Non-pigmented ciliary epithelial cell (primary cell): ENCODE measurements around the gene CFAP45.

Experiments
- DNase-seq: peaks from one replicate; pipeline ENCODE4 v3.0.0-alpha.2; 2010; ENCODE audit warnings: low read depth

Gene CFAP45

DNA sequence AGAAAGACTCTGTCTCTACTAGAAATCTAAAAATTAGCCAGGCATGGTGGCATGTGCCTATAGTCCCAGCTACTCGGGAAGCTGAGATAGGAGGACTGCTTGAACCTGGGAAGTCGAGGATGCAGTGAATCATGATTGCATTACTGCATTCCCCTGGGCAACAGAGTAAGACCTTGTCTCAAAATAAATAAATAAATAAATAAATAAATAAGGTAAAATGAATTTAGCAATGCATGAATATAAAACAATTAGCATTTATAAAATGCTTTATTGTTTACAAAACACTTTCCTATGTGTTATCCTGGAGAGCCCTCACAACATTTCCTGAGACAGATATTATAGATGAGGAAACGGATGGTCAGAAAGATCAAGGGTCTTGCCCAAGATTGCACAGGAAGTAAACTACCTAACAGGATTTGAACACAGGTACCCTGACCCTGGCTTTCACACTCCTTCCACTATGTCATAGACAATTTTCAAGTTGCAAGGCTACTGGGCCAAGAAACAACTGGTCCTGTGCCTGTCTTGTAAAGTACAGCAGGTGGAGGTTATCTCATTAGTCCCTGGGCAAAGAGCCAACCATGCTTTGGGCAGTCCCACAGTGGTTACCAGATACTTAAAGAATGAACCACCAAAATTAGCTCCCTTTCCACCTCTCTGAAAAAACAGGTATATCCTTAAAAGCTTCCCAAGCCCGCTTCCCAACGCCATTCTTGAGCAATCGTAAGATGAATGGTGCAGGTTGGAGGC lies 22.1 kb downstream of the CFAP45 start:
- no peak for DNase-seq

DNA sequence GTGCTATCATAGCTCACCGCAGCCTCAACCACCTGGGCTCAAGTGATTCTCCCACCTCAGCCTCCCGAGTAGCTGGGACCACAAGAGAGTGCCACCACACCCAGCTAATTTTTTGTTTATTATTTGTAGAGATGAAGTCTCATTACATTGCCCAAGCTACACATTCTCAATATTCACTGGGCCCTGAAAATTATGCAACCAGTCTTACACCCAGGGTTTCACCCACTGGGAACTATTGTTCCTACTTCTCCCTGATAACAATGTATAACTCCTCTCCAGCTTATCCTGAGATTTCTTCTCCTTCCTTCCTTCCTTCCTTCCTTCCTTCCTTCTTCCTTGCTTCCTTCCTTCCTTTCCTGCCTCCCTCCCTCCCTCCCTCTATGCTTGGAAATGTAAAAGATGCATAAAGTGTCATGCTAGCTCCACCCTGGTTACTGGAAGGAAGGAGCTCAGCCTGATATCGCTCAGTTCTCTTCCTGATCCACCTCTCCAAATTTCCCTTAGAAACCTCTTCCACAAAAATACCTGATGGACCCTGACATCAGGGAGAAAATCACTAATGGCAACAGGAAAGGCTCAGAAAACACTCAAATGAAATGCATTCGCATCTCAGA lies 26.3 kb downstream of the CFAP45 start:
- DNase-seq, result no peak

DNA sequence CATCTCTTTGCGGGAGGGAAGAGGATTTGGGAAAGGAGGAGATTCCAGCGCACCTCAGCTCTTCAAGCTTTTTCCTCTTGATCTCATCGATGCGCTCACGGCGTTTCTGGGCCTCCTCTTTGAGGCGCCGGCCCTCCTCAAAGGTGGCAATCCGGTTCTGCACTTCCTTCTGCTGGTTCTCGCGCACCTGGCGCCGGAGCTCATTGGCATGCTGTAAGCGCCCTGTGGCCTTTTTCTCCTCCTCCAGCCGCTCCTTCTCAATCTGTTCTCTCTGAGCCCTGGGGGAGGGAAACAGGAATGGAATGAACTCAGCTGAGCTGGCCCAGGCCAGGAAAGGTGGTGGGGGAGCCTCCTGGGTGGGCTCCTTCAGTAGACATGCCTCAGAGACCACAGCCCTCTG lies 27.1 kb downstream of the CFAP45 start:
- DNase-seq, result no peak

DNA sequence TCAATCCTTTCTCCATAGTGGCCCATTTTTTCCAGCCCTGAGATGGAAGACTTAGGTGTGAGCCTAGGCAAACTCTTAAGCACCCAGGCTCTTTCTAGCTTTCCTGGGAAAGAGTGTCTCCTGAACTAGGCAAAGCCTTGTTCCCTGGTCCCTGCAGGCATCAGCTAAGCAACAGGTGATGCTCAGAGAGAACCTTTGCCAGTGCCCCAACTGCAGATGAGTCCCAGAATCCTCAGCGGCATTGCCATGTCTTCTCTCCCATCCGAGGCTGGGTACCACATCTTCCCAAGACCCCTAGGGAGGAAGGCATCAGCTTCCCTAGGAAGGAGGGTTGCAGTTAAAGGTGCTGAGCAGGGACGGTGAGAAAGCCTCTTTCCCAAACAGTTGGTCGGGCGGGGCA lies 29.3 kb downstream of the CFAP45 start:
- no peak for DNase-seq

DNA sequence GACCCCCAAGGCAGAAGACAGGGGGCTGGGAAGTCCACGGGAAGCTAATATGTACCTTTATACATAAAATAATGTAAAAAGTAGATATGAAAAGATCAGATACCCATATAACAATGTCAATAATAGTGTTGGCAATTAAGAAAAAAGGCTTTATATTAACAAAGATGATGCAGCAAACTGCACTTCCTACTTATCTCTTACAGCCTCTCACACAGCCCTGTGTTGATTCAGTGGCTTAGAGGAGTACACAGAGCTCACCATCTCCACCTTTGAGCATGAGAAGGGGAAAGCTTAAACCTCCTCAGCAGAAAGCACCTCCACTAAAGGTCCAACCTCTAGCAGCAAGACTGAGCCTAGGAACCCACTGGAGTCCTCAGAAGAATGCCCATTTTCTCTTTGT lies 30.4 kb downstream of the CFAP45 start:
- DNase-seq, result no peak

DNA sequence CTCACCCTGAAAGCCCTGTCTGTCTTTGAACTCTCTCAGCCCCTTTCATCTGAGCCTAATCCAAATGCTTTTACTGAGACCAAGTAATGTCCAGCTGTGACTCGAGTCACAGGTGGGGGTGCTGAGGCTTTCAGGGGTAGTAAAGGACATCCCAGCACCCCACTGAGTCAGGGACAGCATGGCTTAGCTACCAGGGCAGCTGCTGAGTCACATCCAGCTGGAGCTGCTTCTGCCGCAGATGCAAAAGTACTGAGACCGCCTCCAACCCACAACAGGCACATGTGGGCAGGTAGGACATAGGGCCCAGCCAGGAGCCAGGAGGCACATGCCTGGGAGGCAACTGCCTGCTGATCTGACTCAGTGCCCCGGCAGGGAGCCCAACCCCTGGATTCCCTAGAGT lies 30.8 kb downstream of the CFAP45 start:
- no peak for DNase-seq

DNA sequence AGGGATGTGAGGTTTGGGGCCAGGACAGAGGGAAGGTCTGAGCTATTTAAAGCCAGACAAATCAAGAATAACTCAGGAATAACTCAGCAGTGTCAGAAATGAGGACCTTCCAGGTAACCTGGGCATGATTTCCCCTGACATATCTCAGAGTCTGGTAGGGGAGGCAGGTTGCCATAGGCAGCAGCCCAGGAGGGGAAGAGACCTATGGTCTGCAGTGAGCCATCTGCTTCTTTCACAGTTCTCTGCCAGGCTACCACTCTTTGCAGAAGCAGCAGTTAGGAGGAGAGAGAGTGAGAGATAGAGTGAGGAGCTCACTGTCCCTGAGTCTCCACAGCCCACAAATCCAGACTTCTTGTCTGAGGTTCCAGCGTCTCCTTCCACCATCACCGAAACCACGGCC lies 31.2 kb downstream of the CFAP45 start:
- DNase-seq, result no peak

DNA sequence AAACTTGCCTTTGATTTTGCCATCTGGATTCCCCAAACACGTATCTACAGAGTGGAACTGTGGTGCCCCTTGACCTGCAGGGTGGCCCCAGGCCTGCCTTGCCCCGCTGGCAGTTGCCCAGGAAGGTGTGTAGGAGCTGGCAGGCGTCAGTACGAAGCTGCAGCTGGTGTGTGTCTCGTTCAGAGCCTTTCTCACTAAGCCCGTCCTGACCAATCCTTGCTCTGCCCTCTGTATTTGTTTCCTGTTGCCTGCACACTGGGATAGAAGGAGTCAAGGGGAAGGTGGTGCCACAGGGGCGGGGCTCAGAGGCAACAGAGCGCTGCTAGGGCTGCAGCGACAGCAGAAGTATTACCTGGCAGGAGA lies 32.3 kb downstream of the CFAP45 start:
- no peak for DNase-seq

DNA sequence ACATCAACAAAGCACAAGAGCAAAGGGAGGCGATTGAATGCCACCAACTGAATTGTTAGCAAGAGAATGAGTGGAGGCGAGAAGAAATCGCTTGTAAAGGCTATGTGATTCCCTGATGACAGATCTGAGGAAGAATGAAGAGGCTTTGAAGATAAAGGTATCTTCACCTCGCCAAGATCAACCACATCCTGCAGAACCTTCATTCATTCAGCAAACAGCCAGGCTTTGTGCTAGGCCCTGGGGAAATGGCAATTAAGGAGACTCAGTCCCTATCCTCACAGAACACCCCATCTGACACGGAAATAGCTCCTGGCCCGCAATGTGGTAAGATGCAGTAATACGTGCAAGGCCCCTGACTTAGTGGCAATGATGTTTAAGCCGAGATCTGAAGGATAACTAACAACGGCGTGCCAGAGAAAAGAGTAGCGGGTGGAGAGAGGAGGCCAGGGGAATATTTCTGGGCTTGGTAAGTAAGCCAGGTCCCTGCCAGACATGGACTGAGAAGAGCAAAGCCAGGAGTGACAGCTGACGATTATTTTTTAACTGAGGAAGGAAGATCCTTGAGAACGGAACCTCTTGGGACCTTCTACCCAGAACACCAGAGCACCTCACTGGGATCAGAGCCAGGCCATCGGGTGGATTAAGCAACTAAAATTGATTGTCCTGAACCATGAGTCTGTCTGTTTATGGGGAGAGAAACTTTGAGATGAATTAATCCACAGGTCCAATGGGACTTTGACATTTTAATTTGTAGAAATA lies 32.9 kb downstream of the CFAP45 start:
- no peak for DNase-seq

DNA sequence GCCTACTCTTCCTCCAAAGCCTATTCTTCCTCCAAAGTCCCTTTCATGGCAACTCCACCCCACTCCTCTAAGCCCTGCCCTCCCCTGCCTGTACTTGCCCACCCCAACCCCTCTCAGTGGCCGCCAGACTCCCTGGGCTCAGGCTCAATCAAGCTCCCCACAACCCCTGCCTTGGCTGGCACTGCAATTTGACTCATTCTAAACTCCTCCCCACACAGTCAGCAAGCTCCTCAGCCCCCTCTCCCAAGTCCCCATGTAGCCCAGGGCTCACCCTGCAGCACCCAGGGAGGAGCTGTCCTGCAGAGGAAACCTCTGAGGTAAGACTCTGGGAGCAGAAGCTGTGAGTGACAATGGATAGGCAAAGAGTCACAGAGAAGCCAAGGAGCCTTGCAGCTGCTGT lies 33.9 kb downstream of the CFAP45 start:
- DNase-seq, result no peak

DNA sequence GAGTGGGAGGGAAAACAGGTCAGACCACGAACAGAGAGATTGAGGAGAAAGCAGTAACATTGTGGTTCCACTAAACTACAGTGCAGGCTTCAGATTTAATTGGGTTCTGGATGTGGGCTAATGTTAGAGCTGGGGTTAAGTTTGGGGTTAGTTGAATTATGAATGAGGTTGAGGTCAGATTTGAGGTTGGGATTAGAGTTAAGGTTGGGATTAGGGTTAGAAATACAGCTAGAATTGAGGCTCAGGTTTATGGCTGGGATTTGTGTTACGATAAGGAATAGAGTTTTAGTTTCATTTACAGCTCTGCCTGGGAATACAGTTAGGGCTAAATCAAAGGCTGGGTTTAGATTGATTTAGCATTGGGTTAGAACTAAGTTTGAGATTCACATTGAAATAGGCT lies 35.7 kb downstream of the CFAP45 start:
- no peak for DNase-seq

DNA sequence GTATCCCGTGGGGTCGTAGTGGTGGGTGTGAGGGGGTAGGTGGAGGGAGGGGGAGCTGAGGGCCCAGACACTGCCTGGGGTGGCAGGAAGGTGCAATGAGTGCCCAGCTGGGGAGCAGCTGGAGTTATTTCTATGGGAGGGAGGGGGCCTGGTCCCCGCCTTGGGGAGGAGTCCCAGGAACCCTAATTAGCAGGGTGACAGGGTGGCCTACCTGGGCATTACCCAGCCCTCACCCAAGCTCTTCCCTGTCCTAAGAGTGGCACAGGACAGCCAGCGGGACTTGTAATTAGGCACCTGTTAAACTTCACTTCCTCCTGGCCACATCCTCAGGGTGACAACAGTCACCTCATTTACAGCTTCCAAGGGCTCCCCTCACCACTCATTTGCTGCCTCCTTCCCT lies 37.4 kb downstream of the CFAP45 start, which contains the start of gene VSIG8:
TSS of gene VSIG8 (minus strand) at position 101 of the 400 bp plus-strand sequence. CDS start 136 bp downstream, outside the sequence.
- DNase-seq, result no peak

DNA sequence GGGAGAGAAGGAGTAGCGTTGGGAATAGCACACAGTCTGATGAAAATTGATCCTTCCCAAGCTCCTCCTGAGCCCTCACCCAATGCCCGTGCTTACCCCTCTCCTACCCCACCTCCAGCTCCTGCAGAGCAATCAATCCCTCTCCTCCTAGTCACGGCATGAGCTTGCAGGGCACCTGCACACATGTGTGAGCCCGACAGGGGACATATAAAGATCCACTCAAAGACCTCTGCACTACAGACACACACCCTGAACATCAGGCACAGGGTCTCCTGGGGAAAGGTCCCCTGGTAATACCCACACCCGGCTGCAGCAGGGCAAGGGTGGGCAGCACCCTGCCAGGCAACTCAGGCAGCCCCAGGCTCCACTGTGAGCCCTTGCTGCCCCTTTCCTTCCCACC lies 37.9 kb downstream of the CFAP45 start:
- DNase-seq, result no peak

DNA sequence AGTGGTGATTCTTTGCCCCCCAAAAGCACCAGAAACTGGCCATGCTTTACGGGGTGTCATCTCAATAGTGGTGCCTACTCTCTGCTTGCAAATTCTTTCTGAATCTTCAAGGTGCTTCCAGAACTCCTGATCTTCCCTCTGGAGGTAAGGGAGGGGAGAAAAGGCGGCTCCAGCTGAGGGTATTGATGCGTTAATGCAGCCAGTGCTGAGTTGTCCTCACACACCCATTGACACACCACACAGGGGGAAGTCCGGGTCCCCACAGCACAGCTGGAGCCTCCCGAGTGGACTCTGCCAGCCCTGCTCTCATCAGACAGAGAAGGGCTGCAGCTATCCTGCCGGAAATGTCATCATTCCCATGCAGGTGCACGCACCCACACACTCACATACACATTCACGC lies 38.7 kb downstream of the CFAP45 start:
- no peak for DNase-seq

DNA sequence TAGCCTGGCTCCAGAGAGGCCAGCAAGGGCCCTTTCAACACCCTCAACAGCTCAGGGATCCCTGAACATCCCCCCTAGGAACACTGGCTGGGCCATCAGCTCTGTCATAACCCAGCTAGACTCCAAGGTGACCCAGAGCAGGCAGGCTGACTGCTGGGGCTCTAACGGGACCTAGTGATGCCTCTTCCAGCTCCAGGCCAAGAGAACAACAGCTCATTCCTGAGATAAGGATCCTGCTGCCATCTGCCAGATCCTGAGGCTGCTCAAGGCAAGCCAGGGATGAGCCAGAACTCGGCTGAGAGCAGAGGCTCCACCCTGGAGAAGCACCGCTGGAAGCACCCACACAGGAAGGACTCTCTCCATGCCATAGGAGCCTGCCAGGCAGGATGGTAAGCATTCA lies 39.5 kb downstream of the CFAP45 start:
- no peak for DNase-seq

DNA sequence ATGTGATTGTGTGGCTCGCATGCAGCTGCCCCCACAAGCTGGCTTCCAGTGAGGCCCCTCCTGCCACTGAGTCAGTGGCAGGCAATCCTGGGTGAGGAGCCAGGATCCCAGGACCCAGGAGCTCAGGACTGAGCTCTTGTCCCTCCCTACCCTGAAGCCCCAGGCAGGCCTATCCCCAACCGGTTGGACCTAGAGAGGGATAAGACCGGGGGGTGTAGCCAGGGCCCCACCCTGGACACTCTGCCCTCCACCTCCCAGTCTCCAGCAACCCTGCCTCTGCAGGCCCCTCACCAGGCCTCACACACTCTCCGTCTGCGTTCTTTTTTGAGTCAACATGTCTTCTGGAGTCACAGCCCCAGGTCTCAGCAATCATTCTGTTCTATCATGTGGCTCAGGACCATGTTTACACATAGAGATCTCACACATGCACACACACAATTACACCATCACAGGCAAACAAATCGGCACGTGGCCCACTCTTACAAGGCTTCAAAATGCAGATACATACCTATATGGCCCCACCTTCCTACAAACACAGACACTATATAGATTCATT lies 40.1 kb downstream of the CFAP45 start:
- DNase-seq, result no peak

DNA sequence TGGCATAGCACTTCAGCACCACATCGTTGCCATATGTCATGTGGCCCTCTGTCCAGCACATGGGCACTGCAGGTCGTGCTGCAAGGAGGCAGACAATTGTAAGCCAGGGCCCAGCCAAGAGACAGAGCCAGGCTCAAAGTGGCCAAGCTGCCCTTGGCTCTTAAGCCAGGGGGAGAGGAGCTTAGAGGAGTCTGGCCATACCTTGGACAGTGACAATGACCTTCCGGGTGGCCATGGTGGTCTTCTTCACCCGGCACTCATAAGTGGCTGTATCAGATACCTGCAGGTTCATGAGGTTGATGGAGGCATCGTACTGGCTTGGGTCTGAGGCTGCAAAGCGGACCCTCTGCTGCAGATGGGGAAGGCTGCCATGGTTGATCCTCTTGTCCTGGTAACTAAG lies 42.1 kb downstream of the CFAP45 start:
- no peak for DNase-seq

DNA sequence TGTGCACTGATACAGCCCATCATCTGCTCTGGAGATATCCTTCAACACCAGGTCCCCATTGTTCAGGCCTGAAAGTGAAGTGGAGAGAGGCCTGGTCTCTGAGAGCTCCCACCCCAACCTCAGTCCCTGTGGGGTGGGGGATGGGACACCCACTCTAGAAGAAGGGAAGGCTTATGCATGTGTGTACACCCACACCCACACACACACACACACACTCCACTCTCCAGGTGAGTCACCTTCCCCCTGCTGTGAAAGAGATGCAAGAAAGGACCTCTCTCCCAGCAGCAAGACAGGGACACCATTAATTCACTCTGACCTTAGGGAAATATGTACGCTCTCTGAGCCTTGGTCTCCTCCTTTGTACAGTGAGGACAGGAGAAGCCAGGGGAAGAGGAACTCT lies 43.4 kb downstream of the CFAP45 start:
- DNase-seq, result no peak

DNA sequence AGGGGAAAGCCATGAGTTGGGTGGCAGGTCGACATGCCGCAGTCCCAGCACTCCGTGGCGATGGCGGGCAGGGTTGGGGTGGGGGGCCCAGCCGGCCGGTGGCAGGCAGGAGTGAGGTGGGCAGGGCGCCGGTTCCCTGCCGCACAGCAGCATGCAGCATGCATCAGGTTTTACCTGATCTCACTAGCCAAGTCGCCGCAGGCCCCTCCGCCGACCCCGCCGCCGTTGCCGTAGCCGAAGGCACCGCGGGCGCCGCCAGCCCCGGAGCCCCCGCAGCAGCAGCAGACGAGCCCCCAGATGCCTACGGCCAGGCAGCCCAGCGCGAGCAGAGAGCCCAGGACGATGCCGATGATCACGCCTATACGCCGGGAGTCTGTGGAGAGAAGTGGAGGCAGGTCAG lies 44.3 kb downstream of the CFAP45 start:
- DNase-seq, result no peak

DNA sequence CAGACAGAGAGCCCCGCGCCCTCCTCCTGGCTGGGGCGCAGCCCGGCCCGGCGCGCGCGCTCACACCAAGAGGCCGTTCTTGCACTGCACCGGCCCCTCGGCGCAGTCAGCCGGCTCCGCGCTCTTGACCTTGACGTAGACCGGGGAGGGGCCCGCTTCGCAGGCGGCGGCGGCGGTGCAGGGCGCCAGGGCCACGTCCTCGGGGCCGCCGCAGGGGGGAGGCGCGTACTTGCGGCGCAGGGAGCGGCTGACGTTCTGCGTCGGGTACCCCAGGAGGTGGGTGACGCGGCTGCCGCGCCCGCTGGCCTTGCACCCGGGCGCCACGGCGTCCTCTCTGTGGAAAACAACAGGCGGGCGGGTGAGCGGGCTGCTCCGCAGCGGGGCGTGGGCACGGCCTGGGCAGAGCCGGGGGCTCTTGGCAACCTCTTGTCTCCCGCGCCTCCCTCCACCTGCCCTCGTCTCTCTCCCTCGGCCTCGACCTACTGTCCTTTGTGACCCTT lies 45.2 kb downstream of the CFAP45 start:
- no peak for DNase-seq

DNA sequence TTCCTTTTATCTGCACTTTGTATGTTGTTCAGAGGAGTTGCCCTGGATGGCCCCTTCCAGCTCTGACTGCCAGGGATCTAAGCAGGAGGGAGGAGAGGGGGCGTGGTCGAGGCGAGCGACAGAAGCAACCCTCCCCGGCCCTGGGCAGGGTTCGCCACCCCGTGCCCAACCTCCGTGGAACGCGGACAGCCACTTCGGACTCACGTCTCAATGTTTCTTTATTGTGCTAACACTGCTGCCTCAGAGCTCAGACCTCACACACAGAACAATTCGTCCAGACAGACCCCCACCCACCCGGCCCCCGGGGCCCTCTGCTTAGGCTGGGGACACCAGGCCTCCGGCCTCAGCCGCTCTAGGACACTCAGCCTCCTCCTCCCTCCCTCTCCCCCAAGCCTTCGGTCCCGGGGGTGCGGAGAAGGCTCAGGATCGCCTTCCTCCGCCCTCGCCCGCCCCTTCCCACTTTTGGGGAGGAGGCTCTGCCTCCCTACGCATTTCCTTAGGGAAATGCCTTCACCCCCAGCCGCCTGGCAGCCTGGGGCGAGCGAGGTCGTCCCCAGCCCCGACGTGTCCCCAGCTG lies 45.8 kb downstream of the CFAP45 start:
- DNase-seq, result no peak

DNA sequence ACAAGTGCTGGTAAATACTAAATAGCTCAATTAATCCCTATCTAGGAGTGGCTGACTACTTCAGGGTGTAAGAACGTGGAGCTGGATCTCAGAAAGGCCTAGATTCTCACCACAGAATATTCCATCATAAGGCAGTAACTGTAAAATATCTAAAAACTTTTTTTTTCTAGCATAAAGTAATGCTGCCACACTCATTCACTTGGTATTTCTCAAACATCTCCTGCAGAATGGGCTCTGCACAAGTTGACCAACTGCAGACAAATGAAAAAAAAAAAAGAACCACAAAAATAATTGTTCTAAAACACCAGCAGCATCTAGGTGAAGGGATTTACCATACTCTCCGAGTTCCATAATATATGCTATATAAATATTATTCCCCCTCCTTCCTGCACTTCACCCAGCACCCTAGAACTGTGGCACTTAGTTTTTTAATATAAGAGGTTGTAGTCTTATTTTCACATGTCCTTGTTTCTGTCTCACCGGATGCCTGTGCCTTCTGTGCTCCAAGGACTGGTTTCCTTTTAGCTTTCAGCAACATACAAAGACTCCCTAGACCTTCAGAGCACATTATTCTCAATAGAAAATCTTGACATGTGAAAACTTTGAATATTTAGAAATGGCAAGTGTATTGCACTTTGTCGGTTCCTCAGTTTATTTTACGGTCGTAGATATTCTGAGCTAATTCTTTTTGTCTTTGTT lies 46.4 kb downstream of the CFAP45 start:
- no peak for DNase-seq
